GM10266 (cell line): Measurements from ENCODE around the gene CSF1R.

Source experiments
- DNase-seq: peaks from one replicate; pipeline ENCODE4 v3.0.0; 2012; ENCODE audit errors: extremely low spot score
- CTCF ChIP-seq: IDR thresholded peaks from 2 replicates; pipeline ENCODE4 v1.5.1; 2012; ENCODE audit warnings: mild to moderate bottlenecking, low read depth; ENCODE audit not compliant: control insufficient read depth, insufficient read depth; ENCODE audit errors: missing control alignments

Gene CSF1R

GRCh38 chr5:150062216-150062922 is 24.0 kb downstream of the CSF1R start:
- TF ChIP-seq CTCF, result no peak
- DNase-seq, result no peak

GRCh38 chr5:150061538-150061995 is 24.8 kb downstream of the CSF1R start:
- DNase-seq, result no peak
- no peak for TF ChIP-seq CTCF

GRCh38 chr5:150060471-150060870 is 25.9 kb downstream of the CSF1R start:
- TF ChIP-seq CTCF, result no peak
- no peak for DNase-seq

GRCh38 chr5:150059623-150060022 is 26.7 kb downstream of the CSF1R start:
- no peak for TF ChIP-seq CTCF
- DNase-seq, result no peak

GRCh38 chr5:150058480-150059126 is 27.8 kb downstream of the CSF1R start:
- DNase-seq, result no peak

GRCh38 chr5:150057996-150058395 is 28.4 kb downstream of the CSF1R start:
- DNase-seq, result no peak
- TF ChIP-seq CTCF, result no peak

More at GRCh38 chr5:150058480-150059126, 27.8 kb downstream of the CSF1R start:
- TF ChIP-seq CTCF, result no peak

- no peak for DNase-seq
- TF ChIP-seq CTCF, result no peak
Observed at GRCh38 chr5:150057511-150057910, 28.8 kb downstream of the CSF1R start.
